ENCODE measurements around the gene SENP2. TPM values are rescaled to one million over a fixed set of nuclear protein-coding genes. Genes with fewer than 3 reads are reported as not detected.

SENP2 gene
- polyA plus RNA-seq, 1 donor (not counting 4 experiments of a cell fraction or from before 2014, with no cell fraction given): 12.6 TPM

GRCh38 chr3:185648396-185648795 is 62.3 kb downstream of the SENP2 start:
- no peaks in the 10 kb centered on the region for H4K20me1 ChIP-seq (ENCODE audit: control insufficient read depth, extremely low read depth, insufficient read depth, low read length)
- no peak overlapping the region for H3K9ac ChIP-seq (ENCODE audit: control insufficient read depth, extremely low read depth, insufficient read depth, low read length)
- H3K36me3 ChIP-seq (ENCODE audit: control insufficient read depth in 2 of 2, extremely low read depth in 1 of 2, insufficient read depth in 2 of 2, low read length in 2 of 2): peaks cover 47 to 53% of the 10 kb centered on the region in 2 experiments
- no peaks in the 10 kb centered on the region for H3K79me2 ChIP-seq (ENCODE audit: control insufficient read depth, insufficient read depth, low read length)
- no peak overlapping the region for H3K4me2 ChIP-seq (ENCODE audit: control insufficient read depth, extremely low read depth, insufficient read depth, low read depth, low read length)
- no peaks in the 10 kb centered on the region for H3K27me3 ChIP-seq (ENCODE audit: control insufficient read depth, extremely low read depth, insufficient read depth, low read length)
- no peak for TF ChIP-seq CTCF (optimal IDR thresholded peaks at IDR 0.05 in 1 of 3, IDR thresholded peaks at IDR 0.05 in 1 of 3, conservative IDR thresholded peaks at IDR 0.05 in 1 of 3; ENCODE audit: extremely low read depth in 1 of 3, insufficient read depth in 2 of 3, low read length in 3 of 3)
- no peak for TF ChIP-seq EZH2 (IDR thresholded peaks at IDR 0.05; ENCODE audit: low read length)
- dilution Hi-C loops (cut with MboI; ENCODE audit: extremely low pct_ligation_motif_present, low sequenced_read_pairs): no loop called here
- H3K9me3 ChIP-seq (ENCODE audit: control insufficient read depth, low read depth, low read length): no peaks in the 10 kb centered on the region
- no peak overlapping the region for H2AFZ ChIP-seq (ENCODE audit: control insufficient read depth, low read length)
- H3K9me1 ChIP-seq (ENCODE audit: control insufficient read depth, extremely low read depth, insufficient read depth, low read length): no peaks in the 10 kb centered on the region
- H3K27ac ChIP-seq (ENCODE audit: control insufficient read depth, insufficient read depth, low read length): no peak overlapping the region
- DNase-seq (ENCODE audit: low read depth, low spot score) (no peak), FAIRE-seq (no peak)
- no peak overlapping the region for H3K4me3 ChIP-seq (ENCODE audit: control insufficient read depth in 2 of 3, extremely low read depth in 1 of 3, insufficient read depth in 2 of 3, low read depth in 1 of 3, low read length in 3 of 3)
- H3K4me1 ChIP-seq (ENCODE audit: control insufficient read depth, extremely low read depth, insufficient read depth, low read length): no peaks in the 10 kb centered on the region

- no peak for FAIRE-seq
- H3K9me3 ChIP-seq (ENCODE audit: control insufficient read depth, low read depth, low read length): no peaks in the 10 kb centered on the region
- H3K4me1 ChIP-seq (ENCODE audit: control insufficient read depth, extremely low read depth, insufficient read depth, low read length): no peaks in the 10 kb centered on the region
- no peaks in the 10 kb centered on the region for H3K9me1 ChIP-seq (ENCODE audit: control insufficient read depth, extremely low read depth, insufficient read depth, low read length)
- DNase-seq (ENCODE audit: low read depth, low spot score): no peak
- H3K4me2 ChIP-seq (ENCODE audit: control insufficient read depth, extremely low read depth, insufficient read depth, low read depth, low read length): no peak overlapping the region
- dilution Hi-C loops (cut with MboI; ENCODE audit: extremely low pct_ligation_motif_present, low sequenced_read_pairs): no loop called here
- no peak for TF ChIP-seq EZH2 (IDR thresholded peaks at IDR 0.05; ENCODE audit: low read length)
- no peak for TF ChIP-seq CTCF (optimal IDR thresholded peaks at IDR 0.05 in 1 of 3, IDR thresholded peaks at IDR 0.05 in 1 of 3, conservative IDR thresholded peaks at IDR 0.05 in 1 of 3; ENCODE audit: extremely low read depth in 1 of 3, insufficient read depth in 2 of 3, low read length in 3 of 3)
- no peak overlapping the region for H3K9ac ChIP-seq (ENCODE audit: control insufficient read depth, extremely low read depth, insufficient read depth, low read length)
- no peak overlapping the region for H2AFZ ChIP-seq (ENCODE audit: control insufficient read depth, low read length)
- no peaks in the 10 kb centered on the region for H4K20me1 ChIP-seq (ENCODE audit: control insufficient read depth, extremely low read depth, insufficient read depth, low read length)
- no peaks in the 10 kb centered on the region for H3K79me2 ChIP-seq (ENCODE audit: control insufficient read depth, insufficient read depth, low read length)
- H3K4me3 ChIP-seq (ENCODE audit: control insufficient read depth in 2 of 3, extremely low read depth in 1 of 3, insufficient read depth in 2 of 3, low read depth in 1 of 3, low read length in 3 of 3): no peak overlapping the region
- no peak overlapping the region for H3K27ac ChIP-seq (ENCODE audit: control insufficient read depth, insufficient read depth, low read length)
- H3K27me3 ChIP-seq (ENCODE audit: control insufficient read depth, extremely low read depth, insufficient read depth, low read length): no peaks in the 10 kb centered on the region
- peaks cover 53 to 56% of the 10 kb centered on the region in 2 experiments for H3K36me3 ChIP-seq (ENCODE audit: control insufficient read depth in 2 of 2, extremely low read depth in 1 of 2, insufficient read depth in 2 of 2, low read length in 2 of 2)
These were observed 63.3 kb downstream of the SENP2 start for GRCh38 chr3:185649414-185649813.
